HEK293 (cell line): ENCODE data around the gene ABCF1.

Source experiments
- REST ChIP-seq: fragments of 450-650 bp; formaldehyde crosslinking; IDR thresholded peaks from 2 replicates; pipeline ENCODE4 v1.5.1; 2016; ENCODE audit warnings: missing biosample characterization, missing genetic modification characterization
- SP3 ChIP-seq: fragments of 450-650 bp; formaldehyde crosslinking; IDR thresholded peaks from 2 replicates; pipeline ENCODE4 v1.5.1; 2016; ENCODE audit warnings: missing biosample characterization, missing genetic modification characterization
- TCF7L2 ChIP-seq: IDR thresholded peaks from 2 replicates; pipeline ENCODE4 v1.6.1; 2011; ENCODE audit warnings: low read depth, mild to moderate bottlenecking, inconsistent platforms, low read length, moderate library complexity, borderline replicate concordance
- TSHZ1 ChIP-seq: fragments of 450-650 bp; formaldehyde crosslinking; IDR thresholded peaks from 2 replicates; pipeline ENCODE4 v1.5.1; 2016; ENCODE audit warnings: missing biosample characterization, missing genetic modification characterization, borderline replicate concordance
- YY1 ChIP-seq: fragments of 450-650 bp; formaldehyde crosslinking; IDR thresholded peaks from 2 replicates; pipeline ENCODE4 v1.5.1; 2018; ENCODE audit warnings: missing biosample characterization, missing genetic modification characterization
- ZFP41 ChIP-seq: fragments of 450-650 bp; formaldehyde crosslinking; IDR thresholded peaks from 2 replicates; pipeline ENCODE4 v1.5.1; 2016; ENCODE audit warnings: missing biosample characterization, missing genetic modification characterization, borderline replicate concordance
- ZNF114 ChIP-seq: fragments of 450-650 bp; formaldehyde crosslinking; IDR thresholded peaks from 2 replicates; pipeline ENCODE4 v1.5.0; 2017; ENCODE audit warnings: missing biosample characterization, missing genetic modification characterization
- ZNF175 ChIP-seq: fragments of 450-650 bp; formaldehyde crosslinking; IDR thresholded peaks from 2 replicates; pipeline ENCODE4 v1.5.1; 2016; ENCODE audit warnings: missing biosample characterization, missing genetic modification characterization
- ZNF510 ChIP-seq: fragments of 450-650 bp; formaldehyde crosslinking; IDR thresholded peaks from 2 replicates; pipeline ENCODE4 v1.5.1; 2018; ENCODE audit warnings: mild to moderate bottlenecking, missing genetic modification characterization, missing biosample characterization; ENCODE audit not compliant: insufficient replicate concordance
- ZNF548 ChIP-seq: fragments of 450-650 bp; formaldehyde crosslinking; IDR thresholded peaks from 2 replicates; pipeline ENCODE4 v1.5.1; 2016; ENCODE audit warnings: missing biosample characterization, missing genetic modification characterization
- ZSCAN16 ChIP-seq: fragments of 450-650 bp; formaldehyde crosslinking; IDR thresholded peaks from 2 replicates; pipeline ENCODE4 v1.5.1; 2016; ENCODE audit warnings: missing biosample characterization, missing genetic modification characterization
- ZSCAN5A ChIP-seq: fragments of 450-650 bp; formaldehyde crosslinking; IDR thresholded peaks from 2 replicates; pipeline ENCODE4 v1.5.1; 2016; ENCODE audit warnings: missing biosample characterization, missing genetic modification characterization
- TF ChIP-seq, protein P1 (sequence below): fragments of 450-650 bp; formaldehyde crosslinking; IDR thresholded peaks from 2 replicates; pipeline ENCODE4 v1.5.1; 2016; ENCODE audit warnings: missing biosample characterization, missing genetic modification characterization

- TF ChIP-seq ZNF175 (tag by site-specific recombination) (no peak), SP3 (tag by site-specific recombination) (no peak), YY1 (tag by site-specific recombination) (no peak), ZNF114 (tag by site-specific recombination) (no peak), ZNF548 (tag by site-specific recombination) (no peak), ZSCAN5A (tag by site-specific recombination) (no peak), ZFP41 (tag by site-specific recombination) (no peak), TCF7L2 (no peak), ZNF510 (no peak), REST (tag by site-specific recombination) (no peak), ZSCAN16 (no peak), TSHZ1 (tag by site-specific recombination) (no peak)
- TF ChIP-seq, protein P1, sequence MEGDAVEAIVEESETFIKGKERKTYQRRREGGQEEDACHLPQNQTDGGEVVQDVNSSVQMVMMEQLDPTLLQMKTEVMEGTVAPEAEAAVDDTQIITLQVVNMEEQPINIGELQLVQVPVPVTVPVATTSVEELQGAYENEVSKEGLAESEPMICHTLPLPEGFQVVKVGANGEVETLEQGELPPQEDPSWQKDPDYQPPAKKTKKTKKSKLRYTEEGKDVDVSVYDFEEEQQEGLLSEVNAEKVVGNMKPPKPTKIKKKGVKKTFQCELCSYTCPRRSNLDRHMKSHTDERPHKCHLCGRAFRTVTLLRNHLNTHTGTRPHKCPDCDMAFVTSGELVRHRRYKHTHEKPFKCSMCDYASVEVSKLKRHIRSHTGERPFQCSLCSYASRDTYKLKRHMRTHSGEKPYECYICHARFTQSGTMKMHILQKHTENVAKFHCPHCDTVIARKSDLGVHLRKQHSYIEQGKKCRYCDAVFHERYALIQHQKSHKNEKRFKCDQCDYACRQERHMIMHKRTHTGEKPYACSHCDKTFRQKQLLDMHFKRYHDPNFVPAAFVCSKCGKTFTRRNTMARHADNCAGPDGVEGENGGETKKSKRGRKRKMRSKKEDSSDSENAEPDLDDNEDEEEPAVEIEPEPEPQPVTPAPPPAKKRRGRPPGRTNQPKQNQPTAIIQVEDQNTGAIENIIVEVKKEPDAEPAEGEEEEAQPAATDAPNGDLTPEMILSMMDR (tag by site-specific recombination), result no peak
Observed at GRCh38 chr6:30578051-30578450, 6.8 kb downstream of the ABCF1 start.
